HG03135 (cell line): Measurements from ENCODE around the gene HBB.

Experiments used
- ATAC-seq: cut with Tn5 transposase; IDR thresholded peaks from one replicate; pipeline ENCODE4 v1.9.1; 2021; ENCODE audit warnings: mild to moderate bottlenecking, moderate library complexity; ENCODE audit not compliant: unreplicated experiment

HBB gene

DNA sequence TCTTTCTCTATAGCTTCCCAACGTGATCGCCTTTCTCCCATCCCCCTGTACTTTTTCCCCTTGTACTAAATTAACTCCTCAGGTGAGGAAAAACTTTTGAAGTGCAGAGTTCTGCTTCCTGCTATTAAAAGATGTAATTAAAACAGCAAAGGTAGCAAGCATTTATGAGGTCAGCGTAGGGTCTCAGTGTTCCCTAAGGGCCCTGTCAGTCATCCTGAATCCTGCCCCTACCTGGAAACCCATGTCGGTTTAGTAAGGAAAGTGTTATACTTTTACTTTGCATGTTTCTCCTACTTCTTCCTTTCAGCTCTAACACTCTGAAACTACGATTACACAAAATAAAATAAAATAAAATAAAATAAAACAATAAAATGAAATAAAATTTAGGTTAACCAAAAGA, 1.3 kb upstream of the HBB start:
- no peak for ATAC-seq

DNA sequence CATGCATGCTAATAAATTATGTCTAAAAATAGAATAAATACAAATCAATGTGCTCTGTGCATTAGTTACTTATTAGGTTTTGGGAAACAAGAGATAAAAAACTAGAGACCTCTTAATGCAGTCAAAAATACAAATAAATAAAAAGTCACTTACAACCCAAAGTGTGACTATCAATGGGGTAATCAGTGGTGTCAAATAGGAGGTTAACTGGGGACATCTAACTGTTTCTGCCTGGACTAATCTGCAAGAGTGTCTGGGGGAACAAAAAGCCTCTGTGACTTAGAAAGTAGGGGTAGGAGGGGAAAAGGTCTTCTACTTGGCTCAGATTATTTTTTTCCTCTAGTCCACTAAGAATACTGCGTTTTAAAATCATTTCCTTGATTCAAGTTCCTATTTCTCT, 810 bp upstream of the HBB start:
- no peak for ATAC-seq

DNA sequence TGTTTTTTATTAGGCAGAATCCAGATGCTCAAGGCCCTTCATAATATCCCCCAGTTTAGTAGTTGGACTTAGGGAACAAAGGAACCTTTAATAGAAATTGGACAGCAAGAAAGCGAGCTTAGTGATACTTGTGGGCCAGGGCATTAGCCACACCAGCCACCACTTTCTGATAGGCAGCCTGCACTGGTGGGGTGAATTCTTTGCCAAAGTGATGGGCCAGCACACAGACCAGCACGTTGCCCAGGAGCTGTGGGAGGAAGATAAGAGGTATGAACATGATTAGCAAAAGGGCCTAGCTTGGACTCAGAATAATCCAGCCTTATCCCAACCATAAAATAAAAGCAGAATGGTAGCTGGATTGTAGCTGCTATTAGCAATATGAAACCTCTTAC, 1.4 kb downstream of the HBB start:
- ATAC-seq: no peak

DNA sequence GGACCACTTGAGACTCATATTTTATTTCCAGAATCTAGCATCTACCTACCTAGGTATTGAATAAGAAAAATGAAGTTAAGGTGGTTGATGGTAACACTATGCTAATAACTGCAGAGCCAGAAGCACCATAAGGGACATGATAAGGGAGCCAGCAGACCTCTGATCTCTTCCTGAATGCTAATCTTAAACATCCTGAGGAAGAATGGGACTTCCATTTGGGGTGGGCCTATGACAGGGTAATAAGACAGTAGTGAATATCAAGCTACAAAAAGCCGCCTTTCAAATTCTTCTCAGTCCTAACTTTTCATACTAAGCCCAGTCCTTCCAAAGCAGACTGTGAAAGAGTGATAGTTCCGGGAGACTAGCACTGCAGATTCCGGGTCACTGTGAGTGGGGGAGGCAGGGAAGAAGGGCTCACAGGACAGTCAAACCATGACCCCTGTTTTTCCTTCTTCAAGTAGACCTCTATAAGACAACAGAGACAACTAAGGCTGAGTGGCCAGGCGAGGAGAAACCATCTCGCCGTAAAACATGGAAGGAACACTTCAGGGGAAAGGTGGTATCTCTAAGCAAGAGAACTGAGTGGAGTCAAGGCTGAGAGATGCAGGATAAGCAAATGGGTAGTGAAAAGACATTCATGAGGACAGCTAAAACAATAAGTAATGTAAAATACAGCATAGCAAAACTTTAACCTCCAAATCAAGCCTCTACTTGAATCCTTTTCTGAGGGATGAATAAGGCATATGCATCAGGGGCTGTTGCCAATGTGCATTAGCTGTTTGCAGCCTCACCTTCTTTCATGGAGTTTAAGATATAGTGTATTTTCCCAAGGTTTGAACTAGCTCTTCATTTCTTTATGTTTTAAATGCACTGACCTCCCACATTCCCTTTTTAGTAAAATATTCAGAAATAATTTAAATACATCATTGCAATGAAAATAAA, 2.1 kb downstream of the HBB start:
- ATAC-seq: no peak

DNA sequence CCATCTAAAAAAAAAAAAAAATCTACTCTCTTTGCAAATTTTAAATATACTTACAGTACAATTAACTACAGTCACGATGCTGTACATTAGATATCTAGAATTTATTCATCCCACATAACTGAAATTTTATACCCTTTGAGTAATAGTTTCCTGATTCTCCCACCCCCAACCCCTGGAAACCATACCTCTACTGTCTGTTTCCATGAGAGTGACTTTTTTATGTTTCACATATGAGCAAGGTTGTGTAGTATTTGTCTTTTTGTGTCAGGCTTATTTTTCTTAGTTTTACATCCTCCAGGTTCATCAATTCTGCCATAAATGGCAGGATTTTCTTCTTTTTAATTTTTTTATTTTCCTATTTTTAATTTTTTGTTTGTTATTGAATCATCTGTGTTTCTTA, 3.2 kb downstream of the HBB start:
- ATAC-seq: no peak

DNA sequence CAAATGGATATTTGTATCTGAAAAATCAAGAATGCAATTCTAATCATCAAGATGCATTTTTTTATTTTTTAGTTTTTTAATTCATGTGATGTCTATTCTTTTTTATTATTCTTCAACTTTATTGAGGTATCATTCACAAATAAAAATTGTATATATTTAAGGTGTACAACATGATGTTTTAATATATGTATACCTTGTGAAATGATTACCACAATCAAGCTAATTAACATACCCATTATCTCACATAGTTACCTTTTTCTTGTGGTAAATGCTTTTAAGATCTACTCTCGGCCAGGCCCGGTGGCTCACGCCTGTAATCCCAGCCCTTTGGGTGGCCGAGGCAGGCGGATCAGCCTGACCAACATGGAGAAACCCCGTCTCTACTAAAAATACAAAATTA, 3.7 kb downstream of the HBB start:
- ATAC-seq: no peak

DNA sequence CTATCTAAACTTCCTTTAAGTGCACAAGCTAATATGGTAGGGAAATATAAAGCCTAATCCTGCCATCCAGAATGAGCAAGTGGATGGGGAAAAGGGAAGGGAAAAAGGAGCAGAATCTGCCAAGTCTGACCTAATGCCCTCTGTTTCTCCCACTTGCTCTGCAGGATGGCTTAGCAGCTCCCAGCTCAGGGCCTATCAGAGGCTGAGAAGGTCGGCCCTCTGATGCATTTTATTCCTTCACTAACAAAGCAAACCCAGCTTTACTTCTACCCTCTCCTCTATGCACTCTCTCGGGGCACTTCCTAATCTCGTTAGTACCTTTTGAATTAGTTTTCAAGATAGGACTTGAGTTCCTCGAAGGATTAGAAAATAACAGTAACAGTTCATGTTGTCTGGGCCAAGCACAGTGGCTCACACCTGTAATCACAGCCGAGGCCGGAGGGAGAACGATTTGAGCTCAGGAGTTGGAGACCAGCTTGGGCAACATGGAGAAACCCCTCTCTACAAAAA, 16.4 kb downstream of the HBB start:
- no peak for ATAC-seq

DNA sequence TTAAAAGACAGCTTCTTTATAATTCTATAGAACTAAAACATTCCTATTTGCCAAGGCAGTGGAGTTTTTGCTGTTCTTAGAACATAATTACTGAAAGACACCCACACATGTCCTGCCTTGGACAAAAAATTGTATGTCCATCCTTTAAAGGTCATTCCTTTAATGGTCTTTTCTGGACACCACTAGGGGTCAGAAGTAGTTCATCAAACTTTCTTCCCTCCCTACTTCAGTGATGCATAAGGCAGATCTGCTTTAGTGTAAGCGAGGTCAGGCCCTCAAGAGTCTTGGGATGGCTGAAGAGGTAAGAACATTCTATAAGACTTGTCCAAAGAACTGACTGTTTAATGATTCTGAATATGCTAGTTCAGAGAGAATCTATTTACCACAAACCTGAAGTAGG, 22.1 kb downstream of the HBB start:
- ATAC-seq: no peak

DNA sequence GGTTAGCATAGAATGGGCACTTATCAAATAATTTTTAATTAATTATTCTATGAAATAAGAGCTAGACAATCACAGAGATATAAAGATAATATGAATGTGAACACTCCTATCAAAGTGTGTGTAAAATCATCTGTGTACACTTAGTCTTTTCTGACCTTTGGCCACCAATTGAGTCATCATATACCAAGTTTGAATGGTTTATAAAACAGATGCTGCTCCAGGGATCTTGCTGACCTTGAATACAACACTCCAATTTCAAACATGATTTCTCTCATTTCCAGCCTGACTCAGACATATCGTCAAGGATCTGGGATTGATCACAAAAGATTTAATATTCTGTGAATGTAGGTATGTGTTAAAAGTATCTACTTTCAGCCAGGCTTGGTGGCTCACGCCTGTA, 23.5 kb downstream of the HBB start:
- ATAC-seq: no peak

DNA sequence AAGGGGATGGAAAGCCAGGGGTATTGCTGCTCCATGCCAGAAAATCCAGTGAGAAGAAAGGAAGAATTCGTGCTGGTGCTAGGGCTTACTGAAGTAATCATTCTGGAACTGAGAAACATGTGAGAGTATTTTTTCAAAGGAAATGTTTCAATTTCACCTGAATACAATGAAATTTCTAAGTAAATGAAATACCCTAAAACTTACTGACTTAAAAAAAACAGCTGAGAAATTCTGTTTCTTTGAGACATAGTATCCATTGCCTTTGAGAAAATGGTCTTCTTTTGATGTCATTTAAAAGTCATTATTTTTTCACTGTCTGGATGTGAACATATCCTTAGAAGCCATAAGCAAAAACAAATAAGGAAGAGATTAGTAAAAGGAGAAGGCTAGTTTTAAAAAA, 26.3 kb downstream of the HBB start, which contains the start of gene OR51V1:
OR51V1 (minus strand) TSS at position 101 of the 400 bp plus-strand sequence; CDS start at position 101, 0 bp downstream.
- no peak for ATAC-seq

DNA sequence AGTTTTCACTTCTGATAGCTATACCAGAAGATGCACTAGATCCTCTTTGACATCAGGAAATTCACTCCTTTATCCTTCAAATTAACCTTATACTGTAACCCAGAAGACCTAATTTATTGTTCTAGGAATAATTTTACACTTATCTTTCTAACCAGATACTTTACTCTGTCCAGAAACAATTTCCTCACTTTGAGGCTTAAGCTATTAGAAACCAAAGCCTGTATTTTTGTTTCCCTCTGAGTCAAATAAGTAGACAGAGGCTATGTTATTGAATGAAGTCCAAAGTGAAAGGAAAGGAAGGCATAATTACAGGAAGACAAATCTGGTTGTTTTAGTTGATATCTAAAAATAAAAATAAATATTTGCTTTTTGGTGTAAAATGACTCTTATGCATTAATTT, 28.6 kb downstream of the HBB start:
- ATAC-seq: no peak

DNA sequence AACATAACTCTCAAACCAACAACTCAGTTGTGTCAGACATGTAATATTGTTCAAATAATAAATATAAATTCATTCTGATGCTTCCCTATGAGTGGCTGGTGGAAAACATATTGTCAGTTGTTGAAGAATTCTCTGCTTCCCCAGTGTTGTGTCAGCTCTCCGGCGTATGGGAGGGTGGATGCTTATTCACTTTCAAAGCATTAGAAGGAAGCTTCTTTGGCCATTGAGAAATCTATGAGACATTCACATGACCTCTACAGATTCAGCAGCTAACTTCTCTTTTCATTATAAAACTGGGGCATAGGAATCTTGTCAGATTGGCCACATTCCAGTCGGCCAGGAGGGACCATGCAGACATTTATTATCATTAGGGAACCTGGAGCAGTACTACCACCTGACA, 29.3 kb downstream of the HBB start:
- ATAC-seq: no peak

DNA sequence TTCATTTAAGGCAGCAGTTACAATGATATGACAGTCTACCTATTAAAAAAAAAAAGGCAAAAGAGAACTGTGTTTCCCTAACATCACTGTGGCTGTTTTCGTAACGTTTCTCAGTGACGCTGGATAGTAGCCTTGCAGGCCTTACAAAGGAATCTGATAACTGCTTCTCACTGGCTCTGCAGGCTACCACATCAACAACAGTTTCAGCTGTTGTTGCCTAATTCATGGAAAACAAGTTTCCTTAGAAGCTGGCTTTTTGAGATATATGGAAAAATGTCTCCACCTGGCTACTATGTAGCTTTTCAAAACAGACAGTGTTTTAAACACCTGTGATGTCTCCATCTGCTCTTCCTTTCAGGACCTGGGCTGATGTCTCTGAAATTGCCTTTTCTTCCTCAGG, 30.1 kb downstream of the HBB start:
- no peak for ATAC-seq

DNA sequence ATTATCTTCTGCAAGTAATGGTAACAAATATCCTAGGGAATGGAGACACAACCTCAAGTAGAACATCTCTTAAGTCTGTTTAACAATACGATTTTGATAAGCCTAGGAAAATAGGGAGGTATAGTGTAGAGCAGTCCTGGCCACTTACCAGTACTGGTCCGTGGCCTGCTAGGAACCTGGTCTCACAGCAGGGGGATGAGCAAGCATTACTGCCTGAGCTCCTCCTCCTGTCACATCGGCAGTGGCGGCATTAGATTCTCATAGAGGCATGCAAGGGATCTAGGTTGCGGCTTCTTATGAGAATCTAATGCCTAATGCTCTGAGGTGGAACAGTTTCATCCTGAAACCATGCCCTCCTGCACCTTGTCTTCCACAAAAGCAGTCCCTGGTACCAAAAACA, 30.8 kb downstream of the HBB start:
- ATAC-seq: no peak

DNA sequence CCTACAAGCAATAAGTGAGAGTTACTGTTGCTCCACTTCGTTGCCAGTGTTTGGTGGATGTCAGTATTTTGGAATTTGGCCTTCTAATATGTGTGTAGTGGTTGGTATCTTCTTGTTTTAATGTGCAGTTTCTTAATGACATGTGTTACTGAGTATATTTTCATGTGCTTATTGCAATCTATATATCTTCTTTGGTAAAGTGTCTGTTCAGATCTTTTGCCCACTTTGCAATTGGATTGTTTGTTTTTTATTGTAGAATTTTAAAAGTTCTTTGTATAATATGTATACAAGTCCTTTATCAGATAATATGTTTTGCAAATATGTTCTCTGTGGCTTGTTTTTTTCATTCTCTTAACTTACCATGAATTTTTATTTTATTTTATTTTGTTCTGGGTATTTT, 34.1 kb downstream of the HBB start:
- no peak for ATAC-seq

DNA sequence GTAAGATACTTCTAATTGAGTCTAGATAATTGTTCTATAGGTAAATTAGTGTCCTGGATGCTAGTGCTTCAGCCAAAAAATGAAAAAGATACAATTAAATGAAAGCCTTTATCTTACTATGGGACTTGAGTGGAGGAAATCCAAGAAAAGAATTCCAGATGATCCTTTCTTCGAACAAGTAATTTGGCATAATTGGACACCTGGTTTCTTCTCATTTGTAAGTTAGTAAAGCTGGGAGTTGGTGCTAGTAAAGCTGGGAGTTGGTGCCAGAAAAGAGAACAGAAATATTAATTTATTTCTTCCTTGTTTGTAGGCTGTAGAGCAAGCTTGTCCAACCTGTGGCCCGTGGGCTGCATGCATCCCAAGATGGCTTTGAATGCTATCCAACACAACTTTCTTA, 38.7 kb downstream of the HBB start:
- no peak for ATAC-seq

DNA sequence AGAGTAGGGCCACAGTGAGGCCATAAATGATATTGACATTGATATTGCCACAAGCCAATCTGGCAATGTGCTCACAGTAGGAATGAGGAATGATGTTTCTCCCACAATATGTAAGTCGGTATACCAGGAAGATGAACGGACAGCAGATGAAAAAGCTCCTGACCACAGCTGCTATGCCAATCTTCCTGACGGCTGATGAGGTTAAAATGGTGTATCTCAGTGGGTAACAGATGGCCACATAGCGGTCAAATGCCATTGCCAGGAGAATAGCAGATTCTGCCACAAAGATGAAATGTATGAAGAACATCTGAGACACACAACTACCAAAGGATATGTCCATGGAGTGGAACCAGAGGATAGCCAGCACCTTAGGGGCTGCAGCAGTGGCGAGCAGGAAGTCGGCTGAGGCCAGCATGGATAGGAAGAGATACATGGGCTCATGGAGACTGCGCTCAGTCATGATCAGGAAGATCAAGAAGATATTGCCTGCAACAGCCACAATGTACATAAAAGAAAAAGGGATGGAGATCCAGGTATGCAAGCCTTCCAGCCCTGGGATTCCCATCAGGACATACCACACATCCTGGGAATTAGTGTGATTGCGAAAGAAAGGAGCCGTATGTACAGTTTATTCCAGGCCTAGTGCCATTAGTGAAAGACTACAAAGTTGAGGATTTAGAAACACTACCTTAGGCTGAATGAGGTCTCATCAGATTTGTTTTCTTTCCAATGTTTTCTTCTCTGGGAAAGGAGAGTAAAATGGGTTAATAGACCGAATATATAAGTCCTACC, 48.6 kb downstream of the HBB start:
- ATAC-seq: no peak
